ENCODE data around the gene TIMMDC1. TPM values are rescaled to one million over a fixed set of nuclear protein-coding genes. Genes with fewer than 3 reads are reported as not detected.
"Not testable (repeated sequence)": the region's sequence is repeated elsewhere in the genome, so short reads cannot be mapped to it uniquely, and the experiment has no call there.

Gene TIMMDC1
- total RNA-seq, 1 donor = 65.6 TPM

DNA sequence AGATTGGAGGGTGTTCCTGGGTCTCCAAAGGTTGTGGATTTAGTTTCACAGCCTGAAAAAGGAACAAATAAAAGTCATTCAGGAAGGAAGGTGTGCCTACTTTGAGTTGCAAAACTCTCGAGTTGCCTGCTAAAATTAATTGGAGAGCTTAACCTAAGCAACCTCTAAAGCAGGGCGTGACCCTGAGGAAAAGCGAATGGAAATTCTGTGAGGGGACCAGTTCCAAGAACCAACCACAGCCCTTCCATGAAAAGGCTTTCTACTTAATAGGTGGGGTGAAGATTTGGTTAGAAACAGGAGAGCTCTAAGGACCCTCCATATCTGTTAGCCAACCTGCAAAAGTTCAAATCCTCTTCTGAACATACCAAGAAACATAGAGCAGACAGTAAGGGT is 59.5 kb downstream of the TIMMDC1 start:
- H3K4me3 ChIP-seq (ENCODE audit: low read depth, low read length) = no peak overlapping the region
- DNase-seq (ENCODE audit: low read depth) = no peak

DNA sequence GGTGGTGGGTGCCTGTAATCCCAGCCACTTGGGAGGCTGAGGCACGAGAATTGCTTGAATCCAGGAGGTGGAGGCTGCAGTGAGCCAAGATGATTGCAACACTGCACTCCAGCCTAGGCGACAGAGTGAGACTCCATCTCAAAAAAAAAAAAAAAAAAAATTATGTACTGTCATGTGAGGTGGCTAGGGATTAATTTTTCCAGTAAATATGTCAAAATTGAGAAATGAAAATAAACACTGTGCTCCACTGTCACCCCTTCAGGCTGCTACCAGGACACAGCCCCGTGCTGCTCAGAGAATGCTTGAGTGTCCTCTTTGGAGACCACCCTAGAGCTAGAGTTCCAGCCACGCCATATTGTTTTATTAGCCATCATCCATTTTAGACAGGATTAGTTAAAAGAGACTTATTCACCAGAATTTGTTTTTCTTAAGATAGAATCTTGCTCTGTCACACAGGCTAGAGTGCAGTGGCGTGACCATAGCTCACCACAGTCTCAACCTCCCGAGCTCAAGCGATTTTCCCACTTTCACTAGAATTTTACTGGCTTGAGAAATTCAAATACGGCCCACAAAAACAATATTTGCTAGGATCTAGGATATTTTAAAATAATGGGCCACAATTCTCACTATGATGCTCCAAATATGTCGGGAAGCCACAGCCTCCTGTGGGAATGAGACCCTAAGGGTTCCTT is 60.4 kb downstream of the TIMMDC1 start:
- TF ChIP-seq, protein P1, sequence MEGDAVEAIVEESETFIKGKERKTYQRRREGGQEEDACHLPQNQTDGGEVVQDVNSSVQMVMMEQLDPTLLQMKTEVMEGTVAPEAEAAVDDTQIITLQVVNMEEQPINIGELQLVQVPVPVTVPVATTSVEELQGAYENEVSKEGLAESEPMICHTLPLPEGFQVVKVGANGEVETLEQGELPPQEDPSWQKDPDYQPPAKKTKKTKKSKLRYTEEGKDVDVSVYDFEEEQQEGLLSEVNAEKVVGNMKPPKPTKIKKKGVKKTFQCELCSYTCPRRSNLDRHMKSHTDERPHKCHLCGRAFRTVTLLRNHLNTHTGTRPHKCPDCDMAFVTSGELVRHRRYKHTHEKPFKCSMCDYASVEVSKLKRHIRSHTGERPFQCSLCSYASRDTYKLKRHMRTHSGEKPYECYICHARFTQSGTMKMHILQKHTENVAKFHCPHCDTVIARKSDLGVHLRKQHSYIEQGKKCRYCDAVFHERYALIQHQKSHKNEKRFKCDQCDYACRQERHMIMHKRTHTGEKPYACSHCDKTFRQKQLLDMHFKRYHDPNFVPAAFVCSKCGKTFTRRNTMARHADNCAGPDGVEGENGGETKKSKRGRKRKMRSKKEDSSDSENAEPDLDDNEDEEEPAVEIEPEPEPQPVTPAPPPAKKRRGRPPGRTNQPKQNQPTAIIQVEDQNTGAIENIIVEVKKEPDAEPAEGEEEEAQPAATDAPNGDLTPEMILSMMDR (IDR thresholded peaks at IDR 0.05; ENCODE audit: insufficient read depth, low read length) = no peak
- DNase-seq (ENCODE audit: low read depth) = no peak

More for the DNA sequence above, 59.5 kb downstream of the TIMMDC1 start:
- TF ChIP-seq, protein P1 (IDR thresholded peaks at IDR 0.05; ENCODE audit: insufficient read depth, low read length) = no peak

DNA sequence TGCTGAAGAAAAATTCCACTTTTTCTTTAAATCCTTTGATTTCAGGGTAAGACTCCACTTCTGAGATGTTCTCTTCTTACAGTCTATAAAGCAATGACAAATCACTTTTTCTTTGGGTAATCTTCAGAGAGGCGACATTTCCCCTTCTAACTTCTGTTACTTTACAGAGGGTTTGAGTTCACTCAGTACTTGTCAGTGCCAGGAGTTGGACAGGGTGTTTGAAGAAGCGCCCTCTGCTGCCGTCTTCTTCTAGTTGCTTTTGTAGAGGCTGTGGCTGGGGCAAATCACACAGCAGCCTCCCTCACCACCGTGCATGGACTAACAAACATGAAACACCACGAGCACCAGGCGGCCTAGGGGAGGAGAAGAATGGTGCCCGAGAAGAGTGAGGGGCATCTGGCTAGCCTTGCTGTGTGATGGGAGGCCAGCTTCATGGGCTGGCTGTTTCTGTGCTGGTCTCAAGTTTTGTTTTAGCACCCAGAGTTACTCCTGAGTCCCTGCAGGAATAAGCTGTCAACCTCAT is 61.2 kb downstream of the TIMMDC1 start, which contains the start of gene CD80:
Gene CD80, minus strand, starts transcription at position 174 of the 523 bp plus-strand sequence. CDS start 1,886 bp downstream, outside the sequence.
- TF ChIP-seq, protein P1 (IDR thresholded peaks at IDR 0.05; ENCODE audit: insufficient read depth, low read length) = peak; percentile 39
- peak; percentile 45 for DNase-seq (ENCODE audit: low read depth)
- H3K4me3 ChIP-seq (ENCODE audit: low read depth, low read length) = no peak within 1 kb of the TSS

More for the DNA sequence above, 60.4 kb downstream of the TIMMDC1 start:
- no peak overlapping the region for H3K4me3 ChIP-seq (ENCODE audit: low read depth, low read length)

DNA sequence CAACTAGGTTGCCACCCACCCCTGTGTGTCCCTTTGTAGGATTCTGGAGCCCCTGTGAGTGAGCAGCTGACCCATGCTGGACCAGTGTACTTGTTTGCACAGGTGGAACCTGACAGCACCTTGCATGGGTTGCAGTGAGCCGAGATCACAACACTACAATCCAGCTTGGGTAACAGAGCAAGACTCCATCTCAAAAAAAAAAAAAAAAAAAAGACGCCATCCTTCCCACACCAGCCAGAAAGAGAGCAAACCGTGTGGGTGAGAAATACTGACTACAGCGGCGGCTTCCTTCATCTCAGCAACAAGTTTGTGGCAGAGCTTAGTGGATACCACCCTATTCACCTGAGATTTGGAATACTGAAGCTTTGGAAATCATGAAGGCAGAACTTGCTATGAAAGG is 61.8 kb downstream of the TIMMDC1 start:
- DNase-seq (ENCODE audit: low read depth) = no peak
- no peak overlapping the region for H3K4me3 ChIP-seq (ENCODE audit: low read depth, low read length)
- TF ChIP-seq, protein P1 (IDR thresholded peaks at IDR 0.05; ENCODE audit: insufficient read depth, low read length) = no peak

DNA sequence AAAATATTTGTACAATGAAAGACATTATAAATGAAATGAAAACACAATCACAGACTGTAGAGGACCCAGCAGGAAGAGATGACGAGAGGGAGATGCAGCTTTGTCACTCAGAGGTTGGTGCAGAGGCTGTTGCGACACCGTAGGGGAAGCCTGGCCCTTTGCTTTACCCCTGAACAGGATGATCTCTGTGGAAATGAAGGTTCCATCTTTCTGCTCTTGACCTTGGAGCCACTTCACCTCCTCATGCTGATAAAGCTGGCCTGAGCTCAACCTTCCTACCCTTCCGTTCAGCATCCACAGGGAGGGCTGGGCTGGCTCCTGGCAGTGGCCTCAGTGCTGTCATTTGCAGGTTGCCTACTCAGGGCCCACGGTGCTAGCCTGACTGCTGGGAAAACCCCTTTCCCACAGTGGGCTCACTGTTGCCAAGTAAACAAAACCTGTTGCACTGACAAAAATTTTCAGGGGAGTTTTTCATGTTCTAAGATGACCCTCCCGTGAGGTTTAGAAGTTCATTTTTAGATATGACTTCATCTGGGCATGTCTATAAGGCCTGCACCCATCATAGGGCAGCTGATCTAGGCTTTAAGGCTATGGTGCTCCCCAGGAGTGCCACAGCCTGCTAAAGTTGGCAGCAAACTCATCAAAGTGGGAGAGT is 64.1 kb downstream of the TIMMDC1 start:
- no peak for DNase-seq (ENCODE audit: low read depth)
- TF ChIP-seq, protein P1 (IDR thresholded peaks at IDR 0.05; ENCODE audit: insufficient read depth, low read length) = no peak
- no peak overlapping the region for H3K4me3 ChIP-seq (ENCODE audit: low read depth, low read length)

DNA sequence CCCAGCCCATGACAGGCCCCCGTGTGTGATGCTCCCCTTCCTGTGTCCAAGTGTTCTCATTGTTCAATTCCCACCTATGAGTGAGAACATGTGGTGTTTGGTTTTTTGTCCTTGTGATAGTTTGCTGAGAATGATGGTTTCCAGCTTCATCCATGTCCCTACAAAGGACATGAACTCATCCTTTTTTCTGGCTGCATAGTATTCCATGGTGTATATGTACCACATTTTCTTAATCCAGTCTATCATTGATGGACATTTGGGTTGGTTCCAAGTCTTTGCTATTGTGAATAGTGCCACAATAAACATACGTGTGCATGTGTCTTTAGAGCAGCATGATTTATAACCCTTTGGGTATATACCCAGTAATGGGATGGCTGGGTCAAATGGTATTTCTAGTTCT is 65.0 kb downstream of the TIMMDC1 start:
- not testable (repeated sequence) for H3K4me3 ChIP-seq (ENCODE audit: low read depth, low read length); DNase-seq (ENCODE audit: low read depth)

DNA sequence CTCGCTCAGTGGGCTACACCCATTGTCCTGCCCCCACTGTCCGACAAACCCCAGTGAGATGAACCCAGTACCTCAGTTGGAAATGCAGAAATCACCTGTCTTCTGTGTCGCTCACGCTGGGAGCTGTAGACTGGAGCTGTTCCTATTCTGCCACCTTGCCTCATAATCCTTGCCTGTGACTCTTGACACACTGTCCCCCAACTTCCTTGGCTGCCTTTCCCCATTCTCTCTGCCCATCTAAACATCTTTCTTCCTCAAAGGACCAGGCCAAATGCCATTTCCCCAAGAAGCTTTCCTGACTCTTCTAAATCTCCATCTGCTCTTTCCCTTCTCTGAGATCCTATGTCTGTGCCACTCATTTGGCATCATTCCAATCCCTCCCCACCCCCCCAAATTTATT is 70.8 kb downstream of the TIMMDC1 start:
- H3K4me3 ChIP-seq (ENCODE audit: low read depth, low read length) = no peak overlapping the region
- DNase-seq (ENCODE audit: low read depth) = no peak
- TF ChIP-seq, protein P1 (IDR thresholded peaks at IDR 0.05; ENCODE audit: insufficient read depth, low read length) = no peak
